GM21576 (cell line): Measurements from ENCODE around the gene ACTL6A.
"Not testable (repeated sequence)": the region's sequence is repeated elsewhere in the genome, so short reads cannot be mapped to it uniquely, and the experiment has no call there.

ENCODE experiments used
- ATAC-seq: cut with Tn5 transposase; IDR thresholded peaks from one replicate; pipeline ENCODE4 v1.9.1; 2021; ENCODE audit warnings: mild to moderate bottlenecking, moderate library complexity; ENCODE audit not compliant: unreplicated experiment

Gene ACTL6A

GRCh38 chr3:179562591-179563270 lies at the start of gene ACTL6A:
TSS of gene ACTL6A (plus strand) at chr3:179562926. CDS start at chr3:179563093, 167 bp downstream.
- ATAC-seq, result peak; percentile 97

- ATAC-seq, result no peak
Observed at GRCh38 chr3:179513862-179514261, 48.9 kb upstream of the ACTL6A start.

DNA sequence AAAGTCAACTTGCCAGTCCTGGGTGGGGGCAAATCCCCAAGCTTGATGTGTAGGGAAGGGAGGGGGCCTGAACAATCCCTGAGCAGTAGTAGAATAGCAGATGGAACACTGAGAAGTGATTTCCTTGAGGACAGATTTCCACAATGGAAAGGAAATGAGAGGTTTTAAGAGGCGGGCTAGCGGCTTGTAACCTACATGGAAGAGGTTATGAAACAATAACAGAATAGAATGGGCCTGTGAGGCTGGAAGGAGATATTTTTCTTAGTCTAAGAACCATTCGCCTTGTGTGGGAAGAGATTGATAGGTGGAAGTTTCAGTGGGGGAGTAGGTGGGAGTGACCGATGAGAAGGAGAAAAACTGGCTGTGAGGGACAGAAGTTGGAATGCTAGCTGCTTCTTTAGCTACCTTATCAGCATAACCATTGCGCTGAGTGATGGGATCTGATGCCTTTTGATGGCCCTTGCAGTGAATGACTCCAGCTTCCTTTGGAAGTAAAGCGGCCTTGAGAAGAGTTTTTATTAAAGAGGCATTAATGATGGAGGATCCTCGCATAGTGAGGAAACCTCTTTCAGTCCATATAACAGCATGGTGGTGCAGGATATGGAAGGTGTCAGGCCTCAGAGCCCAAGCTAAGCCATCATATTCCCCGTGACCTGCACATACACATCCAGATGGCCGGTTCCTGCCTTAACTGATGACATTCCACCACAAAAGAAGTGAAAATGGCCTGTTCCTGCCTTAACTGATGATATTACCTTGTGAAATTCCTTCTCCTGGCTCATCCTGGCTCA lies 46.1 kb upstream of the ACTL6A start:
- ATAC-seq, result not testable (repeated sequence)

GRCh38 chr3:179526482-179526881 lies 36.2 kb upstream of the ACTL6A start:
- no peak for ATAC-seq

- ATAC-seq, result no peak
Observed at GRCh38 chr3:179526989-179527391, 35.7 kb upstream of the ACTL6A start.

DNA sequence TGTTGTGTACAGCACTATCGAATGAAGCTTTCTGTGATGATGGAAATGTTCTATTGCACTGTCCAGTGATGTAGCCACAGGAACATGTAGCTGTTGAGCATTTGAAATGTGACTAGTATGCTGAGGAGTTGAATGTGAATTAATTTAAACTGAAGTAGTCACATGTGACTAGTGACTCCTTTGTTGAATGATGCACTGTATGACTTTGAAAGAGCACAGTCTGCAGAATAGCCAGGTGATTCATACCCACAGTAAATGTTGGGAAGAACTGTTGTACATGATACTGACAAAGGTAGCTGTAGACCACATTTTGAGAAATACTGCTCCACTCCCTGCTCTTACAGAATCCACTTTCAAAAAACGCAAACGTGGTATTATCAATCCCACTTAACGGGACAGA lies 34.0 kb upstream of the ACTL6A start:
- no peak for ATAC-seq

DNA sequence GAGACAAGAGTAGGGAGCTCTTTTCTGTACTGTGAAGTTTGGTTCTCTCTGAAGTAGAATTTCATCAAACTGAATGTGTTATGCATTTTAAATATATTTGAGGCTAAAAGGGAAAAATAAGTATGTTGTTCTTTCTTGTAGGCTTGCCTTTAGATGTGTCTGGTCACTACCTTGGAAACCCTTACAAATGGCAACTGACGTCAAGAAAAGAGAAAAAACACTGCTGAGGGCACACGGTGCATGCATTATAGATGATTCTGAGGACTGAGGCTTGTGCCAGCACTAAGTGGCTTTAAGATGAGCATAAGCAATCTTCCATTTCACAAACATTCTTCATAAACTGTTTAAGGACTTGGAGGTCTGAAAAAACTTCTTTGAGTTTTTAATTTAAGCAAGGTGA lies 31.1 kb upstream of the ACTL6A start:
- no peak for ATAC-seq

DNA sequence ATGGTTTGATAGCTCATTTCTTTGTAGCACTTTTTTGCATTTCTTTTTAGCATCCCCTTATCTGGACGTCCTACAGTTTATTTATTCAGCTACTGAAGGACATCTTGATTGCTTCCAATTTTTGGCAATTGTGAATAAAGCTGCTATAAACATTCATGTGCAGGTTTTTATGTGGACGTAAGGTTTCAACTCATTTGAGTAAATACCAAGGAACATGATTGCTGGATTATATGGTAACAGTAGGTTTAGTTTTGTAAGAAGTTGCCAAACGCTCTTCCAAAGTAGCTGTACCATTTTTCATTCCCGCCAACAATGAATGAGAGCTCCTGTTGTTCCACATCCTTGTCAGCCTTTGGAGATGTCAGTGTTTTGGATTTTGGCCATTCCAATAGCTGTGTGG lies 29.5 kb upstream of the ACTL6A start:
- no peak for ATAC-seq

DNA sequence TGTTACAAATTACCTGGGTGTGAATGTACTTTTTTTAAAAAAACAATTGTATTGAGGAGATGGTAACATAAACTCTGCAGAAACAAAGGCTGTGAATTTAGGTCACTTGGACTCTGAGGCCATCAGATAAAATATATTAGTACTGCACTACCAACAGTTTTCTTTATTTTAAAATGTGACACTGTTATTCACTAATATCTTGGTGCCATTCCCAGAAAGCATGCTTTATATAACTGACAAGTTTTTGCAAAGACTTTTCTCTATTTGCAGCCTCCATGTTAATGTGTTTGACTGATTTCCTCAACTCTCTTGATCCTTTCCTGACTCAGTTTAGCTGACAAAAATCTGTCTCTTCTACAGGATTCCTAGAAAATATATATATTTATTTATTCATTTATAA lies 26.5 kb upstream of the ACTL6A start:
- ATAC-seq, result no peak

- ATAC-seq, result no peak
Observed at GRCh38 chr3:179541094-179541493, 21.6 kb upstream of the ACTL6A start.

- ATAC-seq, result no peak
Observed at GRCh38 chr3:179541596-179541995, 21.1 kb upstream of the ACTL6A start.

DNA sequence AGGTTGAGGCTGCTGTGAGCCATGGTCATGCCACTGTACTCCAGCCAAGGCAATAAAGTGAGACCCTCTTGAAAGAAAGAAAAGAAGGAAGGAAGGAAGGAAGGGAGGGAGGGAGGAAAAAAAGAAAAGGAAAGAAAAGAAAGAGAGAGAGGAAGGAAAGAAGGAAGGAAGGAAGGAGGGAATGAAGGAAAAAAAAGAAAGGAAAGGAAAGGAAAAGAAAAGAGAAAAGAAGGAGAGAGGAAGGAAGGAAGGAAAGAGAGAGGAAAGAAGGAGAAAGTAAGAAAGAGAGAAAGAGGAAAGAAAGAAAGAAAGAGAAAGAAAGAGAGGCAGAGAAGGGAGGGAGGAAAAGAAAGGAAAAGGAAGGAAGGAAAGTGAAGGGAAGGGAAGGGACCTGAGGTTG lies 20.4 kb upstream of the ACTL6A start:
- no peak for ATAC-seq

DNA sequence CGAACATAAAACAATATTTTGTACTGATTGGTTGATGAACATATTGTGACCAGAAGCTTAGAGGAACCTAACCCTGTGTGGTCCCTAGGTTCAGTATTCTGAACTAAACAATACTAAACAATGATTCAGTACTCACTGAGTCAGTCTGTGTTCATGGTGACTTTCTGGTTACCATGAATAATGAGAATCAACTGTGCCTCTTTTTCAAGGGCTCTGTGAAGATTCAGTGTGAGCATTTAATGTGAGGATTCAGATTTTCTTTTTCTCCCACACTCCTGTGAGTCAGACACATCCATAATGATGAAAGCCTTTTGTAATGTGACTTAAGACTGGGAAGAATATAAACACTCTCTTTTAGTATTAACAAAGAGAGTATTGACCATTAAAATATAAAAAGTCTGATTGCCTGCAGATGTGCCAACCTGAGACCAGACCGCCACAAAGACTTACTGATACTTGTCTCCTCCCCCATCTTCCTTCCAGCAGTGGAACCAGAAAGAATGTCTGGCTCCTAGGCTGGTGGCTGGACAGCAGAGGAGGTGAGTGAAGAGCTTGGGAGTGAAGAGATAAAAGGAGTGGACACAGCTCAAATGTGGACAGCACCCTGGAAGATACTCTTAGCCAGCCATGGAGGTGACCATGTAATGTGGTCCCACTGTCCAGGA lies 17.6 kb upstream of the ACTL6A start:
- ATAC-seq, result no peak

DNA sequence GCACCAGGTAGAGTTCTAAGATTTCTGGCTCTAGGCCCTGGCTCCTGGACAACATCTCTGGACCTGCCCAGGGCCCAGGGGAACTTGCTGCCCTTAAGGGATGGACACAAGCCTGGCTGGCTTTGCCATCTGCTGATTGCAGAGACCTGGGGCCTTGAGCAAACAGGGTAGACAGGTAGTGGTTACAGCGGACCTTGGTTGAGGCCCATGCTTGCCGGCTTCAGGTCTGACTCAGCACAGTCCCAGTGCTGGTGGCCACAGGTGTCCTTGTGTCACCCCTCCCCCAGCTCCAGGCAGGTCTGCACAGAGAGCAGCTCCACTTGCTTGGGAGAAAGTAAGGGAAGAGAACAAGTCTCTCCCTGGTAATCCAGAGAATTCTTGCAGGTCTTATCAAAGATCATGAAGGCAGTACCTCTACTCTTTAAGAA lies 15.9 kb upstream of the ACTL6A start:
- no peak for ATAC-seq

DNA sequence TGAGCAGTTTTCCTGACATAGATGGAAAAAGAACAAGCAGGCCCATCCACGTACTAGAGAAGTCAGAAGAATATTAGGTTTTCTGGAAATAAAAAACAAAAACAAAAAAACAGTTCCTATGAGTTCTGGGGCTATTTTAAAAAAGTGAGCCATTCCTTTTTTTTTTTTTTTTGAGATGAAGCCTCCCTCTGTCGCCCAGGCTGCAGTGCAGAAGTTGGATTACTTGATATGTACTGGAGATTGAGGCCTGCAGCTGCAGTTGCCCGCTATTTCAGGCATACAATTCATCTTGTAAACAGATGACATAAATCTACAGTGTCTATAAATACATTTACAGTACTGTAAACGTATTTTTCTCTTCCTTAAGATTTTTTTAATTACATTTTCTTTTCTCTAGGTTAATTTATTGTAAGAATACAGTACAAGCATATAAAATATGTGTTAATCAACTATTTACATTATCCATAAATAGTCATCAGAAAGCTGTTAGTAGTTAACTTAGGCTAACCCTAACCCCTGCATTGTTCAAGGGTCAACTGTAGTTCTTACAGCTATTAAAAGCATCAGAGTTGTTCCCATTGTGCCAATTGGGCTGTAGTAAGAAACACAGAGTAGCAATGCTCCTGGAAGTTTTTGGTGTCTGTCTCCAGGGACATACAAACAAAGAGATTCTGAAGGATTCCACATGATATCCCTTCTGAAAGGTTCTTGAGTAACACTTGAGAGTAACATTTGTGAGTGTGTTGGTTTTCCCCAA lies 11.2 kb upstream of the ACTL6A start:
- no peak for ATAC-seq

- ATAC-seq, result no peak
Observed at GRCh38 chr3:179558742-179559364, 3.9 kb upstream of the ACTL6A start.

DNA sequence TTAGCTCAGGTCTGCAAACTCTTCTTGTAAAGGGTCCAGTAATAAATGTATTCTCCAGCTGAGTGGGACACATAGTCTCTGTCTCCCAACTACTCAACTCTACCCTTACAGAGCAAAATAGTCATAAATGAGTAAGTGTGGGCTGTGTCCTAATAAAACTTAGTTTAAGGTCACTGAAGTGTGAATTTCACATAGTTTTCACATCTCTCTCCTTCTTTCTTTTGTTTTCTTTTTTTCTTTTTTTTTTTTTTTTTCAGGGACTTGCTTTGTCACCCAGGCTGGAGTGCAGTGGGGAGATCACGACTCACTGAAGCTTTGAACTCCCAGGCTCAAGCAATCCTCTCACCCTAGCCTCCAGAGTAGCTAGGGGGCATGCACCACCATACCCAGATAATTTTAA lies 1.9 kb upstream of the ACTL6A start:
- ATAC-seq, result no peak

DNA sequence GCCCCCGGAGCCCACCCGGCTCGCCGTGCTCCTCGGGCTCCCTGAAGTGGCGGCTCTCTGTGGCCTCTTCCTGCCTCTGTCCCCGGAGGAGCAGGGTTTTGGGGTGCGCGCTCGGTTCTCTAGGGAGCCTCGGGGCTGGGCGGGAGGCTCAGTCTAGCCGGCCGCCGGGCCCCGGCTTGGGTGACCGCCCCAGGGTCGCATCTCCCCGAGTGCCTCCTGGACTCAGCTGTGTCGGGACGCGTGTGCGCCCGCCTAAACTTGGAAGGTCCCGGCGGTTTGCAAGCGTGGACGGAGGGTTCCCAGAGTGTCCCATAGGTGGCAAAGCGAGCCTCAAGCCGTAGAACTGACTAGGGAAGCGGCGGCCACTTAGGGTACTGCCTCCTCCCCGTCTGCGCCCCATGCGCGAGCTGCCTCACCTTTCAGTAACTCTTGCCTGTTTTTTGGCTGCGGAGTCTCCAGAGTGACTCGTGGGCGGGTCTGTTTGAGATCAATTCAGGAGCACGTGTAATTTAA lies 601 bp downstream of the ACTL6A start:
- peak; percentile 42 for ATAC-seq

GRCh38 chr3:179565496-179565895 lies 2.8 kb downstream of the ACTL6A start:
- no peak for ATAC-seq

- no peak for ATAC-seq
Observed at GRCh38 chr3:179580992-179581391, 18.3 kb downstream of the ACTL6A start.
